PFSK-1 (cell line): Measurements from ENCODE around the gene CDC37. TPM values are rescaled to one million over a fixed set of nuclear protein-coding genes. Genes with fewer than 3 reads are reported as not detected.

ENCODE experiments used
- FOXP2 ChIP-seq: optimal IDR thresholded peaks from 2 replicates; pipeline ENCODE3; 2011; ENCODE audit warnings: borderline replicate concordance, control low read depth, inconsistent platforms; ENCODE audit not compliant: insufficient read depth; ENCODE audit errors: extremely low read length, extremely low read depth
- POLR2AphosphoS5 ChIP-seq: IDR thresholded peaks from 2 replicates; pipeline ENCODE4 v1.6.1; 2012; ENCODE audit warnings: low read depth, mild to moderate bottlenecking, control low read depth, low read length, moderate library complexity
- SIN3A ChIP-seq: IDR thresholded peaks from 2 replicates; pipeline ENCODE4 v1.6.1; 2012; ENCODE audit warnings: mild to moderate bottlenecking, low read length, moderate library complexity, borderline replicate concordance; ENCODE audit not compliant: insufficient read depth
- TAF1 ChIP-seq: IDR thresholded peaks from 2 replicates; pipeline ENCODE4 v1.6.1; 2012; ENCODE audit warnings: low read length, control low read depth, borderline replicate concordance; ENCODE audit not compliant: insufficient read depth
- polyA plus RNA-seq: library from polyadenylated mRNA; unstranded; fragments of >200 nt; gene quantifications from one replicate; pipeline ENCODE4 v1.2.1, GENCODE V29; 2012; ENCODE audit warnings: low read depth, missing spikeins; ENCODE audit not compliant: insufficient read length
- TF ChIP-seq, protein P1 (sequence below), 2 experiments: IDR thresholded peaks; 2 replicates each; pipeline versions ENCODE4 v1.6.1 to v1.8.0; 2011 to 2012; ENCODE audit warnings: low read depth in 2 of 2, low read length in 2 of 2, control low read depth in 1 of 2, inconsistent platforms in 1 of 2, mild to moderate bottlenecking in 1 of 2, moderate library complexity in 1 of 2; ENCODE audit not compliant: insufficient read depth in 1 of 2

The CDC37 gene
- 368 TPM for polyA plus RNA-seq

DNA sequence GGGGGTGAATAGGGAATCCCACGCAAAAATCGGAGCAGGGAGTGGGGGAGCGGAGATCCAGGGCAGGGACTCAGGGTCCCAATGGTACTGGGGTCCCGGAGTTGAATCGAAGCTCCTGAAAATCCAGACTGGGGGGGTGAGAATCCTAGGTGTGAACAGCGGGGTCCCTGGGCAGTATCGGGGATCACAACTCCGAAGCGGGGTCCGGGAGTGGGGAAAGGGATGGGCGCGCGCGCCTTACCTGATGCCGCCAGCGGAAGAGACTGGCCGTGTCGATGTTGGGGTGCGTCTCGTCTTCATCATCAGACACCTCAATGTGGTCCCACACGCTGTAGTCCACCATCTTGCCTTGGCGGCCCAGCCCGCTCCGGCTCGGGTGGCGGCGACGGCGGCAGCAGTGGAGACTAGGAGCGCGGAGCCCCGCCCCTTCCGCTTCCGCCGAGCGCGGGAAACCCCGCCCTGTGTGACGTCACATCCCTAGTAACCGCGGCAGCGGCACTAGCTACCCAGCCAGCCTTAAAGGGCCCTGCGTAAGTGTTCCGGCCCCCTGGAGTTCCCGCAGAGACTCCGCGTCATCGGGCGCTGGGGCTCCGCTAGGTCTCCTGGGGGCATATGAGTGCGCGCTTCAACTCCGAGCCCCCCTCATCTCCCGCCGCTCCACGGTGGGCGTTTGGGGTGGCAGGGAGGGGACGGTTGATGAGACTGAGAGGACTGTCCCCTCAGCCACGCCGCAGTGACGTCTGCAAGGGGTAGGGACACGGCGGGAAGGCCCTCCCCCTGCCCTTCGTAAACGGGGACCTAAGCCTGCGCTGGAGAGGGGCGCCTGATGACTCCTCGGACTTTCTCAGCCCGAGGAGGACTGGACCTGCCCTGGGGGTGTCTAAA is at the start of gene CDC37:
CDC37 (minus strand) TSS at position 406 of the 885 bp plus-strand sequence; CDS start at position 343, 63 bp downstream.
- peak; percentile 85 for TF ChIP-seq SIN3A
- TF ChIP-seq, protein P1, sequence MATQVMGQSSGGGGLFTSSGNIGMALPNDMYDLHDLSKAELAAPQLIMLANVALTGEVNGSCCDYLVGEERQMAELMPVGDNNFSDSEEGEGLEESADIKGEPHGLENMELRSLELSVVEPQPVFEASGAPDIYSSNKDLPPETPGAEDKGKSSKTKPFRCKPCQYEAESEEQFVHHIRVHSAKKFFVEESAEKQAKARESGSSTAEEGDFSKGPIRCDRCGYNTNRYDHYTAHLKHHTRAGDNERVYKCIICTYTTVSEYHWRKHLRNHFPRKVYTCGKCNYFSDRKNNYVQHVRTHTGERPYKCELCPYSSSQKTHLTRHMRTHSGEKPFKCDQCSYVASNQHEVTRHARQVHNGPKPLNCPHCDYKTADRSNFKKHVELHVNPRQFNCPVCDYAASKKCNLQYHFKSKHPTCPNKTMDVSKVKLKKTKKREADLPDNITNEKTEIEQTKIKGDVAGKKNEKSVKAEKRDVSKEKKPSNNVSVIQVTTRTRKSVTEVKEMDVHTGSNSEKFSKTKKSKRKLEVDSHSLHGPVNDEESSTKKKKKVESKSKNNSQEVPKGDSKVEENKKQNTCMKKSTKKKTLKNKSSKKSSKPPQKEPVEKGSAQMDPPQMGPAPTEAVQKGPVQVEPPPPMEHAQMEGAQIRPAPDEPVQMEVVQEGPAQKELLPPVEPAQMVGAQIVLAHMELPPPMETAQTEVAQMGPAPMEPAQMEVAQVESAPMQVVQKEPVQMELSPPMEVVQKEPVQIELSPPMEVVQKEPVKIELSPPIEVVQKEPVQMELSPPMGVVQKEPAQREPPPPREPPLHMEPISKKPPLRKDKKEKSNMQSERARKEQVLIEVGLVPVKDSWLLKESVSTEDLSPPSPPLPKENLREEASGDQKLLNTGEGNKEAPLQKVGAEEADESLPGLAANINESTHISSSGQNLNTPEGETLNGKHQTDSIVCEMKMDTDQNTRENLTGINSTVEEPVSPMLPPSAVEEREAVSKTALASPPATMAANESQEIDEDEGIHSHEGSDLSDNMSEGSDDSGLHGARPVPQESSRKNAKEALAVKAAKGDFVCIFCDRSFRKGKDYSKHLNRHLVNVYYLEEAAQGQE (IDR thresholded peaks at IDR 0.05; ENCODE audit: insufficient read depth in 1 of 2, low read depth in 2 of 2, low read length in 2 of 2): no peak
- TF ChIP-seq TAF1: peak; percentile 69; the same call in 1 of the 2 replicates
- peak; percentile 96 for TF ChIP-seq POLR2AphosphoS5
- TF ChIP-seq FOXP2: peak; percentile 55

DNA sequence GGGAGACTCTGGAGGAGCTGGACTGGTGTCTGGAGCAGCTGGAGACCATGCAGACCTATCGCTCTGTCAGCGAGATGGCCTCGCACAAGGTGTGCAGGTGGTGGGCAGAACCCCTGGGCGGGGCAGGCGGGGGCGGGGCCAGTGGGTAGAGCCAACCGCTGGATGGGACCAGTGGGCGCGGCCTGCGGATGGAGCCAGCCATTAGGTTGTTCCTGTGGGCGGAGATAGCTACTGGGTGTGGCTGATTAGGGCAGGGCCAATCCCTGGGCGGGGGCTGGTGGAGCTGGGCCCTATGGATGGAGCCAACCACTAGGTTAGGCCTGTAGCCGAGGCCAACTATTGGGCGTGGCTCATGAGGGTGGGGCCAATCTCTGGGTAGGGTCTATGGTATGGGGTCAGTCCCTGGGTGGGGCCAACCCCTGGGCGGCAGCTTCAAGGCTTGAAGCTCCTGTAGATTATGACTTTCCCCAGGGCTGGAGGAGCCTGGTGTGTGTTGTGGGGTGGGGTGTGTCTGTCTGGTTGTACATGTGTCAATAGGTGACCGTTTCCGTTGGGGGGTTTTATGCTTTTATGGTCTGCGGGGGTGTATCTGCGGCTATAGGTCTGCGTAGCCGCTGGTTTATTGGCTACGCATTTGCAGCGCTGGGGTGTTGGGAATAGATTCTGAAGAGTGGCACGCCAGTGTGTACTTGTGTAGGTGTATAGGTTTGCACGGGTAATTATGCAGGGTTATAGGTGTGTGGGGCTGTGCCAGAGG is 47.7 kb upstream of the CDC37 start:
- no peak for TF ChIP-seq FOXP2
- TF ChIP-seq, protein P1 (IDR thresholded peaks at IDR 0.05; ENCODE audit: insufficient read depth in 1 of 2, low read depth in 2 of 2, low read length in 2 of 2): no peak
- no peak for TF ChIP-seq TAF1
- TF ChIP-seq POLR2AphosphoS5: no peak
- no peak for TF ChIP-seq SIN3A

DNA sequence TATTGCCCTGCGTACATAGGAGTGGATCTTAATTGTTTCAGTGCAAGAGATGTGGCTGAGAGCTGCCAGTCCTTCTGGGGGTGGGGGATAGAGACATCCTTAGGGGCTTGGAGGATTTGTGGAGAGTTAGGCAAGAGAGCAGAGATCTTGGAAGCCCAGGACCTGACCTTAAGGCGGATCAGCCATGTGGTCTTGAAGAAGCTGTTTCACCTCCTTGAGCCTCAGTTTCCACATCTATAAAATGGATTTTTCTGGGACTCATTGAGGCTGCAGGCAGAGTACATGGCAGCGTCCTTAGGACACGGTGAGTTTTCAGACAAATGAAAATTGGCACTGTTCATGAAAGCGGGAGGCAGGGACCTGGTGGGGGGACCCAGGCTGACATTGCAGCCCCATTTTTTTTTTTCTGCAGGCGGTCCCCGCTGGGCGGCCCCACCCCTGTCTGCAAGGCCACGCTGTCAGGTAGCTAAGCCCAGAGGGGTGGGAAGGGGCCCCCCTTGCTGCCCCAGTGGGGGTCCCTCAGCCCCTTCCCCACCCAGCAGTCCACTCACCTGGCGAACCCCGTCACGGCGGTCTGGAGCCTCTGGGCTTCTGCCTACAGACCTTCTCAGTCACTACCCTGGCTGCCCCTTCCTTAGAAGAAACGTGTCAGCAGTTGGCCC is 47.0 kb upstream of the CDC37 start:
- TF ChIP-seq TAF1 (no peak), SIN3A (no peak), POLR2AphosphoS5 (no peak)

DNA sequence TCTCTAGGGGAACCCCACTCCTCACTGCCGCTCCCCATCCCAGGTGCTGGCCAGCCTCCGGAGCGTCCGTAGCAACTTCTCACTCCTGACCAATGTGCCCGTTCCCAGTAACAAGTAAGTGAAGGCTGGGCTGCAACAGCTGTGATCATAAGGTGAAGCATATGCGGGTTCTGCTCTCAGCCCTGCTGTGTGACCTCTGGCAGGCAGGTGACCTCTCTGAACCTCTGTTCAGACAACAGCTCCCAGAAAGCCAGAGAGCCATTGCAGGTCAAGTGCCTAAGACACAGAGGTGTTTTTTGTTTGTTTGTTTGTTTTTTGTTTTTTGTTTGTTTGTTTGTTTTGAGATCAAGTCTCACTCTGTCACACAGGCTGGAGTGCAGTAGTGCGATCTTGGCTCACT is 45.7 kb upstream of the CDC37 start:
- TF ChIP-seq POLR2AphosphoS5 (no peak), FOXP2 (no peak), SIN3A (no peak), TAF1 (no peak)
- TF ChIP-seq, protein P1 (IDR thresholded peaks at IDR 0.05; ENCODE audit: insufficient read depth in 1 of 2, low read depth in 2 of 2, low read length in 2 of 2): no peak

DNA sequence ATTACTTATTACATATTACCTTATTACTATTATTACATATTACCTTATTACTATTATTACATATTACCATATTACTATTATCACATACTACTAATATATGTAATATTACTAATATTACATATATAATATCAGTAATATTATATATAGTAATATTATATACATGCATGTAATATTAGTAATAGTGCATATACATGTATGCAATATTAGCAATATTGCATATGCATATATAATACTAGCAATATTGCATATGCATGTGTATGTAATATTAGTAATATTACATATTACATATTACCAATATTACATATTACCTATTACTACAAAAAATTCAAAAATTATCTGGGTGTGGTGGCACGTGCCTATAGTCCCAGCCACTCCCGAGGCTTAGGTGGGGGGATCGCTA is 39.4 kb upstream of the CDC37 start:
- no peak for TF ChIP-seq POLR2AphosphoS5
- TF ChIP-seq TAF1: no peak
- no peak for TF ChIP-seq FOXP2
- TF ChIP-seq SIN3A: no peak
- TF ChIP-seq, protein P1 (IDR thresholded peaks at IDR 0.05; ENCODE audit: insufficient read depth in 1 of 2, low read depth in 2 of 2, low read length in 2 of 2): no peak
